Liver (tissue), 9 donors: ENCODE data around the gene IGDCC3. TPM values are rescaled to one million over a fixed set of nuclear protein-coding genes. Genes with fewer than 3 reads are reported as not detected.

Source experiments
- DNase-seq: peaks from one replicate; pipeline ENCODE4 v3.0.0-alpha.2; 2017; ENCODE audit warnings: low spot score
- H3K27ac ChIP-seq, 2 donors: one replicate each; pipeline ENCODE4 v1.7.0; 2013; ENCODE audit warnings: inconsistent platforms in 2 of 2, low read length in 2 of 2, control low read depth in 1 of 2, low read depth in 1 of 2, mild to moderate bottlenecking in 1 of 2
- H3K27me3 ChIP-seq, 4 donors: one replicate each; pipeline versions ENCODE4 v1.6.1 to v1.7.0; 2013; ENCODE audit warnings: low read length in 3 of 4, inconsistent platforms in 1 of 4, mild to moderate bottlenecking in 1 of 4, moderate library complexity in 1 of 4; ENCODE audit not compliant: control insufficient read depth in 4 of 4, insufficient read depth in 4 of 4
- H3K36me3 ChIP-seq, 4 donors: one replicate each; pipeline versions ENCODE4 v1.6.1 to v1.7.0; 2013; ENCODE audit warnings: low read length in 3 of 4, mild to moderate bottlenecking in 3 of 4, low read depth in 1 of 4, moderate library complexity in 1 of 4; ENCODE audit not compliant: control insufficient read depth in 4 of 4, insufficient read depth in 3 of 4
- H3K4me1 ChIP-seq, 4 donors: one replicate each; pipeline versions ENCODE4 v1.6.1 to v1.7.0; 2013; ENCODE audit warnings: low read length in 3 of 4, mild to moderate bottlenecking in 3 of 4, moderate library complexity in 1 of 4; ENCODE audit not compliant: control insufficient read depth in 4 of 4, insufficient read depth in 4 of 4
- H3K4me3 ChIP-seq, 3 donors: one replicate each; pipeline versions ENCODE4 v1.6.1 to v1.7.0; 2013; ENCODE audit warnings: low read length in 3 of 3, control low read depth in 1 of 3, low read depth in 1 of 3, mild to moderate bottlenecking in 1 of 3
- H3K9ac ChIP-seq, 2 donors: one replicate each; pipeline ENCODE4 v1.7.0; 2013; ENCODE audit warnings: low read length in 2 of 2, mild to moderate bottlenecking in 2 of 2, moderate library complexity in 2 of 2, control low read depth in 1 of 2, low read depth in 1 of 2
- H3K9me3 ChIP-seq, 4 donors: one replicate each; pipeline versions ENCODE4 v1.6.1 to v1.7.0; 2013; ENCODE audit warnings: low read length in 3 of 4; ENCODE audit not compliant: control insufficient read depth in 4 of 4
- ATF3 ChIP-seq: IDR thresholded peaks from 2 replicates; pipeline ENCODE4 v1.6.1; 2016; ENCODE audit warnings: antibody characterized with exemption
- CTCF ChIP-seq: fragments of 150-350 bp; IDR thresholded peaks from 2 replicates; pipeline ENCODE4 v1.5.1; 2017; ENCODE audit warnings: improper control_type of control experiment, low read depth, low read length; ENCODE audit not compliant: missing input control
- EGR1 ChIP-seq, 2 donors: IDR thresholded peaks; 2 replicates each; pipeline ENCODE4 v1.6.1; 2016 to 2018; ENCODE audit warnings: antibody characterized with exemption in 2 of 2, low read depth in 2 of 2
- FOXA1 ChIP-seq: IDR thresholded peaks from 2 replicates; pipeline ENCODE4 v1.6.1; 2016; ENCODE audit warnings: antibody characterized with exemption
- FOXA2 ChIP-seq: IDR thresholded peaks from 2 replicates; pipeline ENCODE4 v1.6.1; 2016; ENCODE audit warnings: antibody characterized with exemption
- GABPA ChIP-seq, 2 donors: IDR thresholded peaks in 1 of 2; conservative IDR thresholded peaks in 1 of 2; 2 replicates each; pipeline ENCODE4 v1.6.1; 2016; ENCODE audit warnings: antibody characterized with exemption in 2 of 2, mild to moderate bottlenecking in 1 of 2, moderate library complexity in 1 of 2
- HNF4A ChIP-seq, 2 donors: conservative IDR thresholded peaks; 2 replicates each; pipeline ENCODE4 v1.6.1; 2016; ENCODE audit warnings: antibody characterized with exemption in 2 of 2, mild to moderate bottlenecking in 2 of 2
- HNF4G ChIP-seq: IDR thresholded peaks from 2 replicates; pipeline ENCODE4 v1.6.1; 2016; ENCODE audit warnings: antibody characterized with exemption
- JUND ChIP-seq, 2 donors: IDR thresholded peaks; 2 replicates each; pipeline ENCODE4 v1.6.1; 2016; ENCODE audit warnings: antibody characterized with exemption in 2 of 2
- MAX ChIP-seq: IDR thresholded peaks from 2 replicates; pipeline ENCODE4 v1.6.1; 2016; ENCODE audit warnings: antibody characterized with exemption
- NR2F2 ChIP-seq: IDR thresholded peaks from 2 replicates; pipeline ENCODE4 v1.6.1; 2016; ENCODE audit warnings: antibody characterized with exemption
- RAD21 ChIP-seq, 2 donors: IDR thresholded peaks; 2 replicates each; pipeline ENCODE4 v1.6.1; 2016; ENCODE audit warnings: antibody characterized with exemption in 2 of 2, mild to moderate bottlenecking in 2 of 2
- REST ChIP-seq: IDR thresholded peaks from 2 replicates; pipeline ENCODE4 v1.6.1; 2016; ENCODE audit warnings: antibody characterized with exemption, mild to moderate bottlenecking
- RXRA ChIP-seq, 2 donors: IDR thresholded peaks; 2 replicates each; pipeline ENCODE4 v1.6.1; 2017 to 2018; ENCODE audit warnings: antibody characterized with exemption in 2 of 2, mild to moderate bottlenecking in 1 of 2
- SP1 ChIP-seq: IDR thresholded peaks from 2 replicates; pipeline ENCODE4 v1.6.1; 2018; ENCODE audit warnings: antibody characterized with exemption, mild to moderate bottlenecking
- TAF1 ChIP-seq: conservative IDR thresholded peaks from 2 replicates; pipeline ENCODE4 v1.6.1; 2016; ENCODE audit warnings: antibody characterized with exemption, mild to moderate bottlenecking
- YY1 ChIP-seq: IDR thresholded peaks from 2 replicates; pipeline ENCODE4 v1.6.1; 2016; ENCODE audit warnings: antibody characterized with exemption, mild to moderate bottlenecking
- ZBTB33 ChIP-seq: IDR thresholded peaks from 2 replicates; pipeline ENCODE4 v1.6.1; 2016; ENCODE audit warnings: antibody characterized with exemption
- WGBS: extraction: QIAGEN DNeasy Blood & Tissue Kit; methylation state at CpG from one replicate; pipeline ENCODE4 v1.1.7; 2013; 5-methylcytosine and 5-hydroxymethylcytosine counted together
- polyA plus RNA-seq, 2 donors: library from polyadenylated mRNA; stranded (reverse) in 1 of 2; unstranded in 1 of 2; fragments of 200-250 nt in 1 of 2; fragments of >200 nt in 1 of 2; fragmentation: Nextera tagmentation in 1 of 2; extraction: Ambion mirVana in 1 of 2; gene quantifications; one replicate each; pipeline versions ENCODE4 v1.2.1 to v1.2.3, GENCODE V29; 2013 to 2015
- total RNA-seq, 2 donors: library from RNA; depleted of rRNA; stranded (reverse); fragments of >200 nt; gene quantifications; one replicate each; pipeline ENCODE4 v1.2.3, GENCODE V29; 2014
- donor health status: healthy.
- donor health status: healthy.
- donor health status: healthy.
- donor health status: healthy.
- donor health status: healthy.

IGDCC3 gene
- total and polyA plus RNA-seq, 4 donors: 1.5 TPM; not detected in 3

GRCh38 chr15:65388306-65389080 is 10.7 kb upstream of the IGDCC3 start:
- Histone ChIP-seq H3K27ac (no peak overlapping the region), H3K9me3 (no peaks in the 10 kb centered on the region), H3K27me3 (peaks cover 0 to 2% (median 0%) of the 10 kb centered on the region in 4 donors), H3K36me3 (no peaks in the 10 kb centered on the region), H3K9ac (no peak overlapping the region), H3K4me3 (no peak overlapping the region), H3K4me1 (peaks cover 0 to 11% (median 6%) of the 10 kb centered on the region in 4 donors)
- DNase-seq: no peak
- TF ChIP-seq FOXA2: no peak
- no peak for TF ChIP-seq JUND (IDR thresholded peaks at IDR 0.05)
- TF ChIP-seq ZBTB33: no peak
- no peak for TF ChIP-seq SP1
- no peak for TF ChIP-seq MAX
- TF ChIP-seq HNF4A (conservative IDR thresholded peaks at IDR 0.05): no peak
- no peak for TF ChIP-seq TAF1
- no peak for TF ChIP-seq ATF3
- no peak for TF ChIP-seq REST
- TF ChIP-seq CTCF: no peak
- TF ChIP-seq GABPA (IDR thresholded peaks at IDR 0.05 in 1 of 2, conservative IDR thresholded peaks at IDR 0.05 in 1 of 2): no peak
- TF ChIP-seq RAD21 (IDR thresholded peaks at IDR 0.05): no peak
- TF ChIP-seq FOXA1: no peak
- TF ChIP-seq HNF4G: no peak
- no peak for TF ChIP-seq YY1
- TF ChIP-seq RXRA (IDR thresholded peaks at IDR 0.05): no peak
- no peak for TF ChIP-seq NR2F2
- TF ChIP-seq EGR1 (IDR thresholded peaks at IDR 0.05; ENCODE audit: low read depth in 2 of 2): no peak
- 86% methylated on average over 17 of the region's 17 CpGs for WGBS
